ENCODE data around the gene DALRD3.

DALRD3 gene

DNA sequence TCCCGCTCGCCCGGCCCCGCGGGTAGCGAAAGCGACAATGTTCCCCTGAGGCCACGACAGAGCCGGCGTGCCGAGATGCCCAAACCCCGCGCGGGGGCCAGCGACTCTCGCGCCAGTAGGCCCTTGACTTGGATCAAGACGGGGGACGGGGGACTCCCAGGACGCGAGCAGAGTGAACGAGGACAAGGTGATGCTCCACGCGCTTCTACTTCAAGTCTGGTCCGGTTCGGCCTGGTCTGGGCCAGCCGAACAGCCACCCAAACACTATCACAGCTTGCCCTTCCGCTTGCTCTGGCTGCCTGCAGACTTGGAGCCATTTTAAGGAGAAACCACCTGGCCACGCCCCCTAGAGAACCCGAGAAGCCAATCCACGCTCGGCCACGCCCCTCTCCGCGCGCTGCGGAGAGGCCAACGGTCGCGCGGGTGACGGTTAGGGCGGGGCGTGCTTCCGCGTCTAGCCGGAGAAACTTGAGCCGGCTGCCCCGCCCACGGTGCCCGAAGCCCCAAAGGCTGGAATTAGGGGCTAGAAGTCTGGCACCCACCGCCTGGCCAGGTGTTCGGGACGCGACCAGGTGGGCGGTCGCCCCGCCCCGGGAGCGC, 2.9 kb upstream of the DALRD3 start:
- Histone ChIP-seq H3K4me2 (ENCODE audit: low read length, poor library complexity, severe bottlenecking) (peak overlapping the region; percentile 79), H2BK5ac (ENCODE audit: low read depth, low read length, poor library complexity, severe bottlenecking) (peak overlapping the region; percentile 83), H3K9me3 (ENCODE audit: control insufficient read depth, low read length) (no peaks in the 10 kb centered on the region), H3K4me3 (ENCODE audit: insufficient read depth in 1 of 2, low read depth in 1 of 2, low read length in 2 of 2) (peak overlapping the region; percentile 84 to 94), H3K4me1 (ENCODE audit: control insufficient read depth, insufficient read depth, low read depth, low read length) (peaks cover 31% of the 10 kb centered on the region), H3K18ac (ENCODE audit: low read depth in 1 of 2, low read length in 2 of 2) (peak overlapping the region; percentile 97 to 98), H4K91ac (ENCODE audit: low read length) (peak overlapping the region; percentile 96), H2AFZ (ENCODE audit: low read depth, low read length) (peak overlapping the region; percentile 15), H3K27ac (ENCODE audit: low read length, poor library complexity, severe bottlenecking) (peak overlapping the region; percentile 80), H2AK5ac (ENCODE audit: low read length, severe bottlenecking) (peak overlapping the region; percentile 35), H3K4ac (ENCODE audit: low read depth in 1 of 2, low read length in 2 of 2) (peak overlapping the region; percentile 92 to 99), H3K9ac (ENCODE audit: low read length) (peak overlapping the region; percentile 99), H3K14ac (ENCODE audit: low read length in 2 of 2) (peak overlapping the region in 1 of 2 experiments; percentile 93), H2BK120ac (ENCODE audit: low read depth, low read length) (peak overlapping the region; percentile 98), H2BK15ac (ENCODE audit: low read depth, poor library complexity, severe bottlenecking) (peak overlapping the region; percentile 93), H3K79me1 (replicated peaks; ENCODE audit: low read length, poor library complexity, severe bottlenecking) (peaks cover 21% of the 10 kb centered on the region), H2BK12ac (ENCODE audit: low read length in 2 of 2) (peak overlapping the region in 1 of 2 experiments; percentile 75), H3K27me3 (ENCODE audit: control insufficient read depth in 1 of 2, insufficient read depth in 1 of 2, low read length in 2 of 2) (no peaks in the 10 kb centered on the region), H4K8ac (ENCODE audit: low read length) (peak overlapping the region; percentile 96), H3K36me3 (ENCODE audit: control insufficient read depth in 1 of 2, insufficient read depth in 2 of 2, low read depth in 1 of 2, low read length in 2 of 2) (peaks cover 44 to 45% of the 10 kb centered on the region in 2 experiments), H3K23ac (ENCODE audit: low read length in 2 of 2) (peak overlapping the region in 1 of 2 experiments; percentile 29)
- peak; percentile 98 for DNase-seq
- under 1% methylated on average over 60 of the region's 60 CpGs for WGBS

DNA sequence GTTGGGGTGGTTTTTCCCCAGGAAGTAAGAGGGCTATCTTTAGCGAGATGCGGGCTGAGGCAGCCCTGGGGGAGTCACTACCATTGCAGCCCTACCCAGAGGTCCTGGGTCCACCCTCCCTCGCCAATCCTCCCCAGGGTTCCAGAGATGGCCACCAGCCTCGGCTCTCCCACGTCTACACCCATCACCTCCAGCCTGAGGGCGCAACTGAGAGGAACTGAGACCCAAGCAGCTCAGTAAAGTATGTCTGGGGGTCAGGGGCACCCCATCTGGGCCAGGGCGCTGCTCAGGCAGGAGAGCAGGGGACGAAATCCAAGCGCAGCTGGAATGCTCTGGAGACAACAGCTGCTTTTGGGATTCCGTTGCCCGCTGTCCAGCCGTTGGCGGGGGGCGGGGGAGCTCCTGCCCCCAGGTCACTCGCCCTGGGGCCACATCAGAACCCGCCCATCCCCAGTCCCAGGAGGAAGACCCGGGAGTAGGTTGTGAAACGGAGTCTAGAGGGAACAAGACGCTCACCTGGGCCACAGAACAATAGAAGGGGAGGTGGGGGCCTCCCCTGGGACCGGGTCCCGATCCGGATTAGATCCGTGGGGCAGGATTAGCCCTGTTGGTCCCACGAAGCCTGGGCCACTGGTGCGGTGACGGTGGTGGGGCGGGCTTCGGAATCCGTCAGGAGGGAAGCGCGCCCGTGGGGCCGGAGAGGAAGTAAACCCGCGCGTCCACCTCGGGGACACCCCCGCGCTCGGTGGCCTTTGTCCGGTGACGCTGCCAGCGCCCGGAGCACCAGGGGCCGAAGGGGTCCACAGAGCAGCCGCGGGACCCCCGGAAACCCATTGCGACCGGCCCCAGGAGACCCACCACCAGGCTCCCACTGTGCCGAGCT, 2.2 kb upstream of the DALRD3 start:
- Histone ChIP-seq H3K79me1 (replicated peaks; ENCODE audit: low read length, poor library complexity, severe bottlenecking) (peaks cover 17% of the 10 kb centered on the region), H3K14ac (ENCODE audit: low read length in 2 of 2) (peak overlapping the region in 1 of 2 experiments; percentile 35), H3K27me3 (ENCODE audit: control insufficient read depth in 1 of 2, insufficient read depth in 1 of 2, low read length in 2 of 2) (no peaks in the 10 kb centered on the region)

DNA sequence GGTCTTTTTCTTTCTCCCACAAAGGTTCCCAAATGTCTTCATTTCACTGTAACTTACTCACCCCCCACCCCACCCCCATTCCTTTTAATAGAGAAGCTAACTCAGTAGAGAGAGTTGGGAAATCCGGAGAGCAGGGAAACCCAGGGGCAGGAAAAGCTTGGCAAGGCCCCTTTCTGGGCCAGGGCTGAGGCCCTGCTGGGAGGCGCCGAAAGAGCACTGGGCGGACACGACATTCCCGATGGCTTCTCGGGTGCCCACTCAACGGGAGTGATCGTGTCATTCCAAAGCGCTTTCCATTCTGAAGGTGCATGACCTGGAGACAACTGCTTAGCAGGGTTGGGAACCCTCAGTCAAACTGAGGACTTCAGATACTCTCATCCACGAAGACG, 1.6 kb upstream of the DALRD3 start:
- H3K27me3 ChIP-seq (ENCODE audit: control insufficient read depth in 1 of 2, insufficient read depth in 1 of 2, low read length in 2 of 2): no peaks in the 10 kb centered on the region
- H2BK12ac ChIP-seq (ENCODE audit: low read length in 2 of 2): peak overlapping the region in 1 of 2 experiments; percentile 45
- H3K14ac ChIP-seq (ENCODE audit: low read length in 2 of 2): no peak overlapping the region
- H3K4me3 ChIP-seq (ENCODE audit: insufficient read depth in 1 of 2, low read depth in 1 of 2, low read length in 2 of 2): peak overlapping the region in 1 of 2 experiments; percentile 94
- peak overlapping the region; percentile 5 for H4K8ac ChIP-seq (ENCODE audit: low read length)
- WGBS: 65% methylated on average over 12 of the region's 12 CpGs
- no peak overlapping the region for H2BK15ac ChIP-seq (ENCODE audit: low read depth, poor library complexity, severe bottlenecking)
- H3K23ac ChIP-seq (ENCODE audit: low read length in 2 of 2): peak overlapping the region in 1 of 2 experiments; percentile 34
- peak overlapping the region; percentile 27 for H3K27ac ChIP-seq (ENCODE audit: low read length, poor library complexity, severe bottlenecking)
- peak overlapping the region; percentile 16 for H2AK5ac ChIP-seq (ENCODE audit: low read length, severe bottlenecking)
- H3K4me2 ChIP-seq (ENCODE audit: low read length, poor library complexity, severe bottlenecking): peak overlapping the region; percentile 79
- peaks cover 17% of the 10 kb centered on the region for H3K79me1 ChIP-seq (replicated peaks; ENCODE audit: low read length, poor library complexity, severe bottlenecking)
- peak overlapping the region in 1 of 2 experiments; percentile 93 for H3K18ac ChIP-seq (ENCODE audit: low read depth in 1 of 2, low read length in 2 of 2)
- peak overlapping the region; percentile 99 for H3K9ac ChIP-seq (ENCODE audit: low read length)
- no peak overlapping the region for H2BK5ac ChIP-seq (ENCODE audit: low read depth, low read length, poor library complexity, severe bottlenecking)
- H4K91ac ChIP-seq (ENCODE audit: low read length): no peak overlapping the region
- H3K4me1 ChIP-seq (ENCODE audit: control insufficient read depth, insufficient read depth, low read depth, low read length): peaks cover 31% of the 10 kb centered on the region
- no peaks in the 10 kb centered on the region for H3K9me3 ChIP-seq (ENCODE audit: control insufficient read depth, low read length)
- H3K36me3 ChIP-seq (ENCODE audit: control insufficient read depth in 1 of 2, insufficient read depth in 2 of 2, low read depth in 1 of 2, low read length in 2 of 2): peaks cover 44 to 45% of the 10 kb centered on the region in 2 experiments
- no peak overlapping the region for H2AFZ ChIP-seq (ENCODE audit: low read depth, low read length)
- H3K4ac ChIP-seq (ENCODE audit: low read depth in 1 of 2, low read length in 2 of 2): peak overlapping the region in 1 of 2 experiments; percentile 84
- no peak overlapping the region for H2BK120ac ChIP-seq (ENCODE audit: low read depth, low read length)
- DNase-seq: peak; percentile 47

More for the DNA sequence above, 2.2 kb upstream of the DALRD3 start:
- peak overlapping the region; percentile 35 for H4K8ac ChIP-seq (ENCODE audit: low read length)
- peak overlapping the region; percentile 85 to 93 for H3K18ac ChIP-seq (ENCODE audit: low read depth in 1 of 2, low read length in 2 of 2)
- 4% methylated on average over 51 of the region's 51 CpGs for WGBS
- peaks cover 31% of the 10 kb centered on the region for H3K4me1 ChIP-seq (ENCODE audit: control insufficient read depth, insufficient read depth, low read depth, low read length)
- H3K9ac ChIP-seq (ENCODE audit: low read length): peak overlapping the region; percentile 99
- peak overlapping the region in 1 of 2 experiments; percentile 34 for H3K23ac ChIP-seq (ENCODE audit: low read length in 2 of 2)
- peak overlapping the region; percentile 29 to 84 for H3K4ac ChIP-seq (ENCODE audit: low read depth in 1 of 2, low read length in 2 of 2)
- H2BK5ac ChIP-seq (ENCODE audit: low read depth, low read length, poor library complexity, severe bottlenecking): peak overlapping the region; percentile 66
- H2AK5ac ChIP-seq (ENCODE audit: low read length, severe bottlenecking): peak overlapping the region; percentile 16
- no peak overlapping the region for H2BK120ac ChIP-seq (ENCODE audit: low read depth, low read length)
- peak overlapping the region; percentile 17 for H2BK15ac ChIP-seq (ENCODE audit: low read depth, poor library complexity, severe bottlenecking)
- H3K36me3 ChIP-seq (ENCODE audit: control insufficient read depth in 1 of 2, insufficient read depth in 2 of 2, low read depth in 1 of 2, low read length in 2 of 2): peaks cover 44 to 45% of the 10 kb centered on the region in 2 experiments
- peak overlapping the region in 1 of 2 experiments; percentile 76 for H2BK12ac ChIP-seq (ENCODE audit: low read length in 2 of 2)
- no peak overlapping the region for H2AFZ ChIP-seq (ENCODE audit: low read depth, low read length)
- no peaks in the 10 kb centered on the region for H3K9me3 ChIP-seq (ENCODE audit: control insufficient read depth, low read length)
- H3K4me2 ChIP-seq (ENCODE audit: low read length, poor library complexity, severe bottlenecking): peak overlapping the region; percentile 79
- DNase-seq: peak; percentile 40
- peak overlapping the region; percentile 68 for H3K27ac ChIP-seq (ENCODE audit: low read length, poor library complexity, severe bottlenecking)
- H3K4me3 ChIP-seq (ENCODE audit: insufficient read depth in 1 of 2, low read depth in 1 of 2, low read length in 2 of 2): peak overlapping the region; percentile 72 to 94
- H4K91ac ChIP-seq (ENCODE audit: low read length): peak overlapping the region; percentile 57

DNA sequence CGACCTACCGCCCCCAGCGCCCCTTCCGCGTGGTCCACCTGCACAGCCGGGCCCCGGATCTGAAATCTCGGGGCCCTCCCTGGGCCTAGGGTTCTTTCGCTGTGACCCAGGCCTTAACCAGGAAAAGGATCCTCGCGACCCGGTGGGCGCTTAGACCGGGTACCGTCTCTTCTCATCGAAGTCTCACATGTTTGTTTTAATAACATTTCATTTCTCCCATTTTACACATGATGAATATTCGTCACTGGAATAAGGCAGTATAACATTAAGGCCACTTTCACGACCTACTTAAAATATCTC, 277 bp upstream of the DALRD3 start:
- H3K23ac ChIP-seq (ENCODE audit: low read length in 2 of 2): no peak overlapping the region
- H3K18ac ChIP-seq (ENCODE audit: low read depth in 1 of 2, low read length in 2 of 2): peak overlapping the region in 1 of 2 experiments; percentile 43
- H3K36me3 ChIP-seq (ENCODE audit: control insufficient read depth in 1 of 2, insufficient read depth in 2 of 2, low read depth in 1 of 2, low read length in 2 of 2): peaks cover 44 to 45% of the 10 kb centered on the region in 2 experiments
- DNase-seq: no peak
- H4K91ac ChIP-seq (ENCODE audit: low read length): no peak overlapping the region
- H2BK5ac ChIP-seq (ENCODE audit: low read depth, low read length, poor library complexity, severe bottlenecking): no peak overlapping the region
- peaks cover 39% of the 10 kb centered on the region for H3K4me1 ChIP-seq (ENCODE audit: control insufficient read depth, insufficient read depth, low read depth, low read length)
- H3K79me1 ChIP-seq (replicated peaks; ENCODE audit: low read length, poor library complexity, severe bottlenecking): peaks cover 16% of the 10 kb centered on the region
- H3K4me2 ChIP-seq (ENCODE audit: low read length, poor library complexity, severe bottlenecking): peak overlapping the region; percentile 62
- H3K27me3 ChIP-seq (ENCODE audit: control insufficient read depth in 1 of 2, insufficient read depth in 1 of 2, low read length in 2 of 2): no peaks in the 10 kb centered on the region
- no peak overlapping the region for H2BK15ac ChIP-seq (ENCODE audit: low read depth, poor library complexity, severe bottlenecking)
- H2BK12ac ChIP-seq (ENCODE audit: low read length in 2 of 2): no peak overlapping the region
- no peak overlapping the region for H2AK5ac ChIP-seq (ENCODE audit: low read length, severe bottlenecking)
- H3K14ac ChIP-seq (ENCODE audit: low read length in 2 of 2): no peak overlapping the region
- H3K4ac ChIP-seq (ENCODE audit: low read depth in 1 of 2, low read length in 2 of 2): no peak overlapping the region
- no peak overlapping the region for H2BK120ac ChIP-seq (ENCODE audit: low read depth, low read length)
- H3K9ac ChIP-seq (ENCODE audit: low read length): peak overlapping the region; percentile 93
- peak overlapping the region; percentile 66 for H4K8ac ChIP-seq (ENCODE audit: low read length)
- WGBS: 11% methylated on average over 18 of the region's 18 CpGs
- H3K4me3 ChIP-seq (ENCODE audit: insufficient read depth in 1 of 2, low read depth in 1 of 2, low read length in 2 of 2): peak overlapping the region; percentile 81 to 94
- peak overlapping the region; percentile 11 for H3K27ac ChIP-seq (ENCODE audit: low read length, poor library complexity, severe bottlenecking)
- no peak overlapping the region for H2AFZ ChIP-seq (ENCODE audit: low read depth, low read length)
- H3K9me3 ChIP-seq (ENCODE audit: control insufficient read depth, low read length): no peaks in the 10 kb centered on the region

Measured in mesenchymal stem cell (in vitro differentiated cells and primary cell).